IPS DF 6.9 (cell line): ENCODE measurements around the gene GMPPB.
"Not testable (repeated sequence)": the region's sequence is repeated elsewhere in the genome, so short reads cannot be mapped to it uniquely, and the experiment has no call there.

ENCODE experiments used
- DNase-seq: peaks from one replicate; pipeline ENCODE4 v3.0.0-alpha.2; 2013; ENCODE audit warnings: low read depth, low spot score
- H3K27ac ChIP-seq: one replicate; pipeline ENCODE4 v1.5.1; 2013; ENCODE audit warnings: low read length, control low read depth
- H3K27me3 ChIP-seq: 2 replicates; pipeline ENCODE4 v1.6.1; 2013; ENCODE audit warnings: mild to moderate bottlenecking, low read length; ENCODE audit not compliant: control insufficient read depth, insufficient read depth
- H3K36me3 ChIP-seq: 2 replicates; pipeline ENCODE4 v1.6.1; 2013; ENCODE audit warnings: low read length; ENCODE audit not compliant: control insufficient read depth, insufficient read depth
- H3K4me1 ChIP-seq: 2 replicates; pipeline ENCODE4 v1.6.1; 2013; ENCODE audit warnings: low read length; ENCODE audit not compliant: control insufficient read depth, insufficient read depth
- H3K4me3 ChIP-seq: 2 replicates; pipeline ENCODE4 v1.5.1; 2013; ENCODE audit warnings: mild to moderate bottlenecking, low read length
- H3K9me3 ChIP-seq: 2 replicates; pipeline ENCODE4 v1.6.1; 2013; ENCODE audit warnings: low read length, inconsistent platforms; ENCODE audit not compliant: control insufficient read depth, insufficient read depth
- WGBS: extraction: QIAGEN DNeasy Blood & Tissue Kit; methylation state at CpG from one replicate; pipeline ENCODE4 v1.1.7; 2013; ENCODE audit warnings: mixed read lengths, missing lambda C conversion rate; ENCODE audit not compliant: insufficient read length, insufficient coverage; 5-methylcytosine and 5-hydroxymethylcytosine counted together

Gene GMPPB

GRCh38 chr3:49703443-49703927 is 20.3 kb downstream of the GMPPB start:
- Histone ChIP-seq H3K36me3 (peaks cover 22% of the 10 kb centered on the region), H3K27me3 (no peaks in the 10 kb centered on the region), H3K27ac (no peak overlapping the region), H3K4me3 (no peak overlapping the region), H3K4me1 (peaks cover 2% of the 10 kb centered on the region), H3K9me3 (no peaks in the 10 kb centered on the region)
- WGBS = no CpG with 5 or more reads among the region's 14 CpGs
- no peak for DNase-seq

GRCh38 chr3:49702672-49703071 is 21.1 kb downstream of the GMPPB start:
- H3K36me3 ChIP-seq = peaks cover 22% of the 10 kb centered on the region

GRCh38 chr3:49701388-49702077 is 22.2 kb downstream of the GMPPB start:
- Histone ChIP-seq H3K36me3 (peaks cover 22% of the 10 kb centered on the region), H3K4me3 (no peak overlapping the region), H3K27ac (no peak overlapping the region), H3K27me3 (no peaks in the 10 kb centered on the region), H3K4me1 (peaks cover 2% of the 10 kb centered on the region), H3K9me3 (no peaks in the 10 kb centered on the region)
- no CpG with 5 or more reads among the region's 21 CpGs for WGBS
- no peak for DNase-seq

More at GRCh38 chr3:49702672-49703071, 21.1 kb downstream of the GMPPB start:
- no CpG with 5 or more reads among the region's 11 CpGs for WGBS
- no peak overlapping the region for H3K27ac ChIP-seq
- no peak overlapping the region for H3K4me3 ChIP-seq
- H3K9me3 ChIP-seq = no peaks in the 10 kb centered on the region
- DNase-seq = no peak
- no peaks in the 10 kb centered on the region for H3K27me3 ChIP-seq
- H3K4me1 ChIP-seq = peaks cover 2% of the 10 kb centered on the region

- no peak overlapping the region for H3K4me3 ChIP-seq
- H3K4me1 ChIP-seq = peaks cover 2% of the 10 kb centered on the region
- peaks cover 21% of the 10 kb centered on the region for H3K36me3 ChIP-seq
- no peaks in the 10 kb centered on the region for H3K27me3 ChIP-seq
- no peak for DNase-seq
- no CpG with 5 or more reads among the region's 13 CpGs for WGBS
- H3K27ac ChIP-seq = no peak overlapping the region
- H3K9me3 ChIP-seq = no peaks in the 10 kb centered on the region
Measured at GRCh38 chr3:49700453-49701128, 23.2 kb downstream of the GMPPB start.

GRCh38 chr3:49700014-49700413 is 23.7 kb downstream of the GMPPB start:
- Histone ChIP-seq H3K4me1 (peaks cover 2% of the 10 kb centered on the region), H3K27ac (no peak overlapping the region), H3K36me3 (peaks cover 20% of the 10 kb centered on the region), H3K9me3 (no peaks in the 10 kb centered on the region), H3K4me3 (no peak overlapping the region), H3K27me3 (no peaks in the 10 kb centered on the region)
- WGBS = no CpG with 5 or more reads among the region's 8 CpGs
- DNase-seq = no peak

GRCh38 chr3:49699281-49699979 is 24.3 kb downstream of the GMPPB start:
- H3K9me3 ChIP-seq = no peaks in the 10 kb centered on the region
- peaks cover 2% of the 10 kb centered on the region for H3K4me1 ChIP-seq
- peaks cover 16% of the 10 kb centered on the region for H3K36me3 ChIP-seq
- no peak overlapping the region for H3K4me3 ChIP-seq
- WGBS = no CpG with 5 or more reads among the region's 16 CpGs
- DNase-seq = no peak
- no peaks in the 10 kb centered on the region for H3K27me3 ChIP-seq
- H3K27ac ChIP-seq = no peak overlapping the region

GRCh38 chr3:49695350-49696015 is 28.3 kb downstream of the GMPPB start:
- not testable (repeated sequence) for H3K4me1 ChIP-seq, H3K27me3 ChIP-seq, H3K36me3 ChIP-seq, DNase-seq, H3K27ac ChIP-seq, H3K9me3 ChIP-seq, H3K4me3 ChIP-seq
- WGBS = no CpG with 5 or more reads among the region's 4 CpGs

- DNase-seq, H3K4me1 ChIP-seq, H3K4me3 ChIP-seq, H3K27me3 ChIP-seq, H3K36me3 ChIP-seq, H3K9me3 ChIP-seq, H3K27ac ChIP-seq: not testable (repeated sequence)
- no CpG with 5 or more reads among the region's 6 CpGs for WGBS
Measured at GRCh38 chr3:49694409-49695070, 29.2 kb downstream of the GMPPB start.

- WGBS = no CpG with 5 or more reads among the region's 3 CpGs
- not testable (repeated sequence) for H3K27ac ChIP-seq
Measured at GRCh38 chr3:49691481-49691880, 32.3 kb downstream of the GMPPB start.

GRCh38 chr3:49690856-49691255 is 32.9 kb downstream of the GMPPB start:
- H3K36me3 ChIP-seq, H3K27ac ChIP-seq, DNase-seq, H3K27me3 ChIP-seq, H3K4me1 ChIP-seq, H3K9me3 ChIP-seq, H3K4me3 ChIP-seq: not testable (repeated sequence)
- WGBS = no CpG with 5 or more reads among the region's 3 CpGs

More at GRCh38 chr3:49691481-49691880, 32.3 kb downstream of the GMPPB start:
- not testable (repeated sequence) for DNase-seq, H3K9me3 ChIP-seq, H3K36me3 ChIP-seq, H3K27me3 ChIP-seq, H3K4me3 ChIP-seq, H3K4me1 ChIP-seq
